Gastrocnemius medialis (tissue), 4 donors: Measurements from ENCODE around the gene TMEM51.

ENCODE experiments used
- CTCF ChIP-seq, 5 experiments: fragments of 450-650 bp in 3 of 5; fragments of 200-600 bp in 2 of 5; sonication (generic) in 2 of 5; IDR thresholded peaks in 4 of 5; conservative IDR thresholded peaks in 1 of 5; 1 replicate in 4 of 5; 2 replicates in 1 of 5; pipeline ENCODE4 v1.5.1; 2016 to 2019; ENCODE audit warnings: antibody characterized with exemption in 5 of 5, mild to moderate bottlenecking in 3 of 5, moderate library complexity in 3 of 5
- POLR2A ChIP-seq, 2 donors: fragments of 450-650 bp; IDR thresholded peaks; one replicate each; pipeline ENCODE4 v1.6.1; 2017; ENCODE audit warnings: antibody characterized with exemption in 2 of 2, mild to moderate bottlenecking in 2 of 2, moderate library complexity in 2 of 2

- no peak for TF ChIP-seq CTCF (IDR thresholded peaks at IDR 0.05 in 4 of 5, conservative IDR thresholded peaks at IDR 0.05 in 1 of 5)
- TF ChIP-seq POLR2A (IDR thresholded peaks at IDR 0.05), result no peak
Measured at GRCh38 chr1:15159166-15159555, 5.6 kb downstream of the TMEM51 start.
